Neural cell (in vitro differentiated cells): ENCODE data around the gene CFTR. TPM values are rescaled to one million over a fixed set of nuclear protein-coding genes. Genes with fewer than 3 reads are reported as not detected.

Source experiments
- H2AFZ ChIP-seq: fragments of 200-600, 300-800 bp; sonication (generic), shearing (Covaris generic); 2 replicates; pipeline ENCODE4 v1.6.0; 2014; ENCODE audit warnings: low read depth, mild to moderate bottlenecking, antibody characterized with exemption, low read length, moderate library complexity
- H3F3A ChIP-seq: fragments of 200-600 bp; shearing (Covaris generic); 2 replicates; pipeline ENCODE4 v1.6.1; 2016; ENCODE audit warnings: mild to moderate bottlenecking, moderate library complexity, mixed read lengths, antibody characterized with exemption, low read length; ENCODE audit not compliant: insufficient read depth, poor library complexity, severe bottlenecking
- H3K27ac ChIP-seq: fragments of 200-600, 300-800 bp; sonication (generic), shearing (Covaris generic); 2 replicates; pipeline ENCODE4 v1.5.1; 2014; ENCODE audit warnings: mild to moderate bottlenecking, low read length, moderate library complexity
- H3K27me3 ChIP-seq: fragments of 300-800, 200-600 bp; sonication (generic), shearing (Covaris generic); 2 replicates; pipeline ENCODE4 v1.6.0; 2014; ENCODE audit warnings: mild to moderate bottlenecking, low read depth, low read length, moderate library complexity; ENCODE audit not compliant: insufficient read depth
- H3K36me3 ChIP-seq: fragments of 300-800, 200-600 bp; sonication (generic), shearing (Covaris generic); 2 replicates; pipeline ENCODE4 v1.5.1; 2014; ENCODE audit warnings: mild to moderate bottlenecking, antibody characterized with exemption, low read length, moderate library complexity; ENCODE audit not compliant: insufficient read depth
- H3K4me2 ChIP-seq: fragments of 300-800, 200-600 bp; sonication (generic), shearing (Covaris generic); 2 replicates; pipeline ENCODE4 v1.6.0; 2014; ENCODE audit warnings: mild to moderate bottlenecking, low read length
- H3K4me3 ChIP-seq: fragments of 300-800, 200-600 bp; sonication (generic), shearing (Covaris generic); 2 replicates; pipeline ENCODE4 v1.5.1; 2014; ENCODE audit warnings: mild to moderate bottlenecking, low read length, moderate library complexity
- H3K79me2 ChIP-seq: fragments of 200-600 bp; shearing (Covaris generic); replicated peaks from 2 replicates; pipeline ENCODE4 v1.6.0; 2014; ENCODE audit warnings: mild to moderate bottlenecking, low read length, moderate library complexity; ENCODE audit not compliant: insufficient read depth
- H3K9ac ChIP-seq: fragments of 300-800, 200-600 bp; sonication (generic), shearing (Covaris generic); 2 replicates; pipeline ENCODE4 v1.6.1; 2016; ENCODE audit warnings: mild to moderate bottlenecking, low read length, mixed read lengths
- H3K9me2 ChIP-seq: fragments of 200-600 bp; shearing (Covaris generic); 2 replicates; pipeline ENCODE4 v1.6.1; 2016; ENCODE audit warnings: mild to moderate bottlenecking, low read length, mixed read lengths; ENCODE audit not compliant: insufficient read depth
- H3K9me3 ChIP-seq: fragments of 200-600, 300-800 bp; sonication (generic), shearing (Covaris generic); 2 replicates; pipeline ENCODE4 v1.6.1; 2016; ENCODE audit warnings: mild to moderate bottlenecking, mixed run types, low read length, moderate library complexity, mixed read lengths
- H4K20me1 ChIP-seq: fragments of 200-600 bp; shearing (Covaris generic); 2 replicates; pipeline ENCODE4 v1.6.1; 2016; ENCODE audit warnings: mild to moderate bottlenecking, mixed run types; ENCODE audit not compliant: insufficient read depth
- EP300 ChIP-seq: fragments of 450-650 bp; conservative IDR thresholded peaks from 2 replicates; pipeline ENCODE4 v1.6.1; 2014; ENCODE audit warnings: antibody characterized with exemption, mild to moderate bottlenecking, moderate library complexity; ENCODE audit not compliant: poor library complexity, severe bottlenecking
- EZH2 ChIP-seq: fragments of 200-600, 300-800 bp; shearing (Covaris generic), sonication (generic); IDR thresholded peaks from 2 replicates; pipeline ENCODE4 v1.6.1; 2014; ENCODE audit warnings: antibody characterized with exemption, low read length, borderline replicate concordance, mild to moderate bottlenecking; ENCODE audit not compliant: insufficient read depth, poor library complexity, severe bottlenecking
- MXI1 ChIP-seq: fragments of 450-650 bp; conservative IDR thresholded peaks from 2 replicates; pipeline ENCODE4 v1.6.1; 2014; ENCODE audit warnings: antibody characterized with exemption, mild to moderate bottlenecking; ENCODE audit not compliant: poor library complexity, severe bottlenecking
- POLR2AphosphoS5 ChIP-seq: IDR thresholded peaks from 2 replicates; pipeline ENCODE4 v1.6.1; 2012
- RAD21 ChIP-seq: fragments of 450-650 bp; conservative IDR thresholded peaks from 2 replicates; pipeline ENCODE4 v1.6.1; 2014; ENCODE audit warnings: antibody characterized with exemption, mild to moderate bottlenecking, moderate library complexity
- SMC3 ChIP-seq: fragments of 450-650 bp; conservative IDR thresholded peaks from 2 replicates; pipeline ENCODE4 v1.6.1; 2014; ENCODE audit warnings: antibody characterized with exemption, mild to moderate bottlenecking, moderate library complexity; ENCODE audit not compliant: poor library complexity
- TAF1 ChIP-seq: IDR thresholded peaks from 2 replicates; pipeline ENCODE4 v1.6.1; 2012; ENCODE audit warnings: low read depth
- polyA plus RNA-seq: library from polyadenylated mRNA; depleted of rRNA; stranded (reverse); fragments of >200 nt; gene quantifications from 2 replicates; pipeline ENCODE4 v1.2.3, GENCODE V29; 2014
- TF ChIP-seq, protein P1 (sequence below): IDR thresholded peaks from 2 replicates; pipeline ENCODE4 v1.6.1; 2012; ENCODE audit warnings: borderline replicate concordance
- TF ChIP-seq, protein P2 (sequence below): fragments of 450-650 bp; IDR thresholded peaks from 2 replicates; pipeline ENCODE4 v1.5.1; 2014; ENCODE audit warnings: antibody characterized with exemption, mild to moderate bottlenecking, moderate library complexity; ENCODE audit not compliant: poor library complexity, severe bottlenecking

Gene CFTR
- polyA plus RNA-seq, 1 donor from 2014 or later = not detected

DNA sequence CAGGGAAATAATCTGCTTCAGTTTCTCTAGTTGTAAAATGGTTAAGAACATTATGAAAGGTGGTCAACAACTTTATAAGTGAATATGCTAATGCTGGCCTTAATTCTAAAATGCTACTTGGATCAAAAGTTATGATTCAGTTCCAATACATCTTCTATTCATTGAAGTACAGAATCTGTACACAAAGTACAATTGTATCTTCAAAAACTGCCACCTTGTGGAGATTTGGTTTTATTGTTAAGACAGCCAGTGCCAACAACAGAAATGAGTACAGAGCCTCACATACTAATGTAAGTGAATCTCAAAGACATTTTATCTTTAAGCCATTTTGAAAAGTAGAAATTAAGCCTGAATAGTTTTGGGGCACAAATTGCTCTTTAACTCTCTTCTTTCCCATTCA lies 194.0 kb downstream of the CFTR start:
- H3K79me2 ChIP-seq = no peaks in the 10 kb centered on the region
- no peaks in the 10 kb centered on the region for H3K27me3 ChIP-seq
- no peak overlapping the region for H3K4me2 ChIP-seq
- TF ChIP-seq SMC3 = peak; percentile 77
- peak; percentile 60 for TF ChIP-seq RAD21
- TF ChIP-seq, protein P1, sequence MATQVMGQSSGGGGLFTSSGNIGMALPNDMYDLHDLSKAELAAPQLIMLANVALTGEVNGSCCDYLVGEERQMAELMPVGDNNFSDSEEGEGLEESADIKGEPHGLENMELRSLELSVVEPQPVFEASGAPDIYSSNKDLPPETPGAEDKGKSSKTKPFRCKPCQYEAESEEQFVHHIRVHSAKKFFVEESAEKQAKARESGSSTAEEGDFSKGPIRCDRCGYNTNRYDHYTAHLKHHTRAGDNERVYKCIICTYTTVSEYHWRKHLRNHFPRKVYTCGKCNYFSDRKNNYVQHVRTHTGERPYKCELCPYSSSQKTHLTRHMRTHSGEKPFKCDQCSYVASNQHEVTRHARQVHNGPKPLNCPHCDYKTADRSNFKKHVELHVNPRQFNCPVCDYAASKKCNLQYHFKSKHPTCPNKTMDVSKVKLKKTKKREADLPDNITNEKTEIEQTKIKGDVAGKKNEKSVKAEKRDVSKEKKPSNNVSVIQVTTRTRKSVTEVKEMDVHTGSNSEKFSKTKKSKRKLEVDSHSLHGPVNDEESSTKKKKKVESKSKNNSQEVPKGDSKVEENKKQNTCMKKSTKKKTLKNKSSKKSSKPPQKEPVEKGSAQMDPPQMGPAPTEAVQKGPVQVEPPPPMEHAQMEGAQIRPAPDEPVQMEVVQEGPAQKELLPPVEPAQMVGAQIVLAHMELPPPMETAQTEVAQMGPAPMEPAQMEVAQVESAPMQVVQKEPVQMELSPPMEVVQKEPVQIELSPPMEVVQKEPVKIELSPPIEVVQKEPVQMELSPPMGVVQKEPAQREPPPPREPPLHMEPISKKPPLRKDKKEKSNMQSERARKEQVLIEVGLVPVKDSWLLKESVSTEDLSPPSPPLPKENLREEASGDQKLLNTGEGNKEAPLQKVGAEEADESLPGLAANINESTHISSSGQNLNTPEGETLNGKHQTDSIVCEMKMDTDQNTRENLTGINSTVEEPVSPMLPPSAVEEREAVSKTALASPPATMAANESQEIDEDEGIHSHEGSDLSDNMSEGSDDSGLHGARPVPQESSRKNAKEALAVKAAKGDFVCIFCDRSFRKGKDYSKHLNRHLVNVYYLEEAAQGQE = no peak
- TF ChIP-seq MXI1 = no peak
- TF ChIP-seq, protein P2, sequence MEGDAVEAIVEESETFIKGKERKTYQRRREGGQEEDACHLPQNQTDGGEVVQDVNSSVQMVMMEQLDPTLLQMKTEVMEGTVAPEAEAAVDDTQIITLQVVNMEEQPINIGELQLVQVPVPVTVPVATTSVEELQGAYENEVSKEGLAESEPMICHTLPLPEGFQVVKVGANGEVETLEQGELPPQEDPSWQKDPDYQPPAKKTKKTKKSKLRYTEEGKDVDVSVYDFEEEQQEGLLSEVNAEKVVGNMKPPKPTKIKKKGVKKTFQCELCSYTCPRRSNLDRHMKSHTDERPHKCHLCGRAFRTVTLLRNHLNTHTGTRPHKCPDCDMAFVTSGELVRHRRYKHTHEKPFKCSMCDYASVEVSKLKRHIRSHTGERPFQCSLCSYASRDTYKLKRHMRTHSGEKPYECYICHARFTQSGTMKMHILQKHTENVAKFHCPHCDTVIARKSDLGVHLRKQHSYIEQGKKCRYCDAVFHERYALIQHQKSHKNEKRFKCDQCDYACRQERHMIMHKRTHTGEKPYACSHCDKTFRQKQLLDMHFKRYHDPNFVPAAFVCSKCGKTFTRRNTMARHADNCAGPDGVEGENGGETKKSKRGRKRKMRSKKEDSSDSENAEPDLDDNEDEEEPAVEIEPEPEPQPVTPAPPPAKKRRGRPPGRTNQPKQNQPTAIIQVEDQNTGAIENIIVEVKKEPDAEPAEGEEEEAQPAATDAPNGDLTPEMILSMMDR = peak; percentile 66
- H3K9ac ChIP-seq = no peak overlapping the region
- no peaks in the 10 kb centered on the region for H4K20me1 ChIP-seq
- no peak overlapping the region for H2AFZ ChIP-seq
- H3K4me3 ChIP-seq = no peak overlapping the region
- H3K36me3 ChIP-seq = no peaks in the 10 kb centered on the region
- H3K9me2 ChIP-seq = no peaks in the 10 kb centered on the region
- H3K9me3 ChIP-seq = no peaks in the 10 kb centered on the region
- no peaks in the 10 kb centered on the region for H3F3A ChIP-seq
- H3K27ac ChIP-seq = no peak overlapping the region

- H3K4me3 ChIP-seq = no peak overlapping the region
- TF ChIP-seq MXI1 (no peak), SMC3 (no peak), EZH2 (no peak), POLR2AphosphoS5 (no peak), RAD21 (no peak), EP300 (no peak), TAF1 (no peak)
- TF ChIP-seq, protein P1 = no peak
- TF ChIP-seq, protein P2 = no peak
- no peaks in the 10 kb centered on the region for H3F3A ChIP-seq
- no peaks in the 10 kb centered on the region for H4K20me1 ChIP-seq
- no peaks in the 10 kb centered on the region for H3K79me2 ChIP-seq
- no peak overlapping the region for H3K4me2 ChIP-seq
- H3K36me3 ChIP-seq = no peaks in the 10 kb centered on the region
- H3K27me3 ChIP-seq = no peaks in the 10 kb centered on the region
- H3K9me3 ChIP-seq = no peaks in the 10 kb centered on the region
- no peaks in the 10 kb centered on the region for H3K9me2 ChIP-seq
- no peak overlapping the region for H3K27ac ChIP-seq
- no peak overlapping the region for H3K9ac ChIP-seq
- no peak overlapping the region for H2AFZ ChIP-seq
These were observed 194.8 kb downstream of the CFTR start for GRCh38 chr7:117674617-117675016.
